ENCODE results near the gene PLIN4. TPM values are rescaled to one million over a fixed set of nuclear protein-coding genes. Genes with fewer than 3 reads are reported as not detected.

PLIN4 gene
- total and polyA plus RNA-seq, 9 of the 15 experiments (the other 6 are each of a cell fraction or from before 2014, with no cell fraction given): 0.04 to 0.16 (median 0.07) TPM; not detected in 3

DNA sequence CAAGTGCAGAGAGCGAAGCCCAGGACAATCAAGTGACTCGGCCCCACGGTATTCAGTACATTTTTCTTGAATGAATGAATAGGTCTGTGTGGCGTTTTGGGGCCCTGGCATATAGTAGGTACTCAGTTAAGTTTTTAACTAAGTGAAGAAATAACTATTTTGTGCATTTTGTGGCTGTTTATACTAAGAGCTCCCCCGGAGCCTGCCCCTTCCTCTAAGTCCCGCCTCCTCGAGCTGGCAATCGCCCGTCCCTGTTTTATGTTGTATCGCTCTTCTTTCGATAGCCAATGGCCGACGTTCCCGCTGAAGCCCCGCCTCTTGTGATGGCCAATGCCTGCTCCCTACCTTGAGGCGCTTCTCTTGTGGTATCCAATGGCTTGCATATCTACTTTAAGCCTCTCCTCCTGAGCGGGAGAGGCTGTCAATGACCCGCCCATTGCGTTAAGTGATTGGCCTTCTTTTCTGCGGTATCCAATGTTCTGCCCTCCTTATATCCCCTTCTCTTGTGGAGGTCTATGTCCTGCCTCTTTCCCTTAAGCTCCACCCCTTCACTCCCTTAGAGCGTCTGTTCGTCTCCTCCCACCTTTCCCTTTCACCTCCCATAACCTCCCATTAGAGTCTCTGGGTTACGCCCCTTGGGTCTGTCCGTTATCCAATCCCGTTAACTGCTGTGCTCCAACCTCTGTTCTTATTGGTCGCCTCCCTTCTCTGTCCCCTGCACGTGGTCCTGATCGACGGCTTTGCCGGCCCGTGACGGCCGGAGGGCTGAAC is 46.7 kb downstream of the PLIN4 start (continued):
- TF ChIP-seq, protein P1, sequence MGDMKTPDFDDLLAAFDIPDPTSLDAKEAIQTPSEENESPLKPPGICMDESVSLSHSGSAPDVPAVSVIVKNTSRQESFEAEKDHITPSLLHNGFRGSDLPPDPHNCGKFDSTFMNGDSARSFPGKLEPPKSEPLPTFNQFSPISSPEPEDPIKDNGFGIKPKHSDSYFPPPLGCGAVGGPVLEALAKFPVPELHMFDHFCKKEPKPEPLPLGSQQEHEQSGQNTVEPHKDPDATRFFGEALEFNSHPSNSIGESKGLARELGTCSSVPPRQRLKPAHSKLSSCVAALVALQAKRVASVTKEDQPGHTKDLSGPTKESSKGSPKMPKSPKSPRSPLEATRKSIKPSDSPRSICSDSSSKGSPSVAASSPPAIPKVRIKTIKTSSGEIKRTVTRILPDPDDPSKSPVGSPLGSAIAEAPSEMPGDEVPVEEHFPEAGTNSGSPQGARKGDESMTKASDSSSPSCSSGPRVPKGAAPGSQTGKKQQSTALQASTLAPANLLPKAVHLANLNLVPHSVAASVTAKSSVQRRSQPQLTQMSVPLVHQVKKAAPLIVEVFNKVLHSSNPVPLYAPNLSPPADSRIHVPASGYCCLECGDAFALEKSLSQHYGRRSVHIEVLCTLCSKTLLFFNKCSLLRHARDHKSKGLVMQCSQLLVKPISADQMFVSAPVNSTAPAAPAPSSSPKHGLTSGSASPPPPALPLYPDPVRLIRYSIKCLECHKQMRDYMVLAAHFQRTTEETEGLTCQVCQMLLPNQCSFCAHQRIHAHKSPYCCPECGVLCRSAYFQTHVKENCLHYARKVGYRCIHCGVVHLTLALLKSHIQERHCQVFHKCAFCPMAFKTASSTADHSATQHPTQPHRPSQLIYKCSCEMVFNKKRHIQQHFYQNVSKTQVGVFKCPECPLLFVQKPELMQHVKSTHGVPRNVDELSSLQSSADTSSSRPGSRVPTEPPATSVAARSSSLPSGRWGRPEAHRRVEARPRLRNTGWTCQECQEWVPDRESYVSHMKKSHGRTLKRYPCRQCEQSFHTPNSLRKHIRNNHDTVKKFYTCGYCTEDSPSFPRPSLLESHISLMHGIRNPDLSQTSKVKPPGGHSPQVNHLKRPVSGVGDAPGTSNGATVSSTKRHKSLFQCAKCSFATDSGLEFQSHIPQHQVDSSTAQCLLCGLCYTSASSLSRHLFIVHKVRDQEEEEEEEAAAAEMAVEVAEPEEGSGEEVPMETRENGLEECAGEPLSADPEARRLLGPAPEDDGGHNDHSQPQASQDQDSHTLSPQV (IDR thresholded peaks at IDR 0.05): no peak; the same call in 1 of the 2 replicates
- TF ChIP-seq MBD2 (IDR thresholded peaks at IDR 0.05; ENCODE audit: borderline replicate concordance, low read depth) (peak; percentile 98), ZBTB1 (CRISPR knock-in tag; IDR thresholded peaks at IDR 0.05; ENCODE audit: borderline replicate concordance, low read depth) (no peak), ZNF408 (CRISPR knock-in tag; IDR thresholded peaks at IDR 0.05; ENCODE audit: low read depth) (no peak), TCFL5 (CRISPR knock-in tag; conservative IDR thresholded peaks at IDR 0.05) (no peak), ARHGAP35 (IDR thresholded peaks at IDR 0.05; ENCODE audit: partially characterized antibody) (no peak), CBX1 (IDR thresholded peaks at IDR 0.05; ENCODE audit: low read depth) (no peak), POLR2G (IDR thresholded peaks at IDR 0.05; ENCODE audit: low read depth, low read length) (no peak; the same call in 1 of the 2 replicates), SRF (CRISPR knock-in tag; IDR thresholded peaks at IDR 0.05) (peak in 1 of 2 experiments; percentile 77; a peak in 2 of 4 replicates), ZFP30 (CRISPR knock-in tag; IDR thresholded peaks at IDR 0.05; ENCODE audit: borderline replicate concordance) (no peak), KDM5B (IDR thresholded peaks at IDR 0.05; ENCODE audit: insufficient replicate concordance, low read depth, low read length) (no peak), ELF2 (CRISPR knock-in tag; IDR thresholded peaks at IDR 0.05) (no peak), POLR2AphosphoS2 (IDR thresholded peaks at IDR 0.05; ENCODE audit: low read length) (no peak), ZNF175 (CRISPR knock-in tag; IDR thresholded peaks at IDR 0.05; ENCODE audit: low read depth) (no peak)
- TF ChIP-seq, protein P2, sequence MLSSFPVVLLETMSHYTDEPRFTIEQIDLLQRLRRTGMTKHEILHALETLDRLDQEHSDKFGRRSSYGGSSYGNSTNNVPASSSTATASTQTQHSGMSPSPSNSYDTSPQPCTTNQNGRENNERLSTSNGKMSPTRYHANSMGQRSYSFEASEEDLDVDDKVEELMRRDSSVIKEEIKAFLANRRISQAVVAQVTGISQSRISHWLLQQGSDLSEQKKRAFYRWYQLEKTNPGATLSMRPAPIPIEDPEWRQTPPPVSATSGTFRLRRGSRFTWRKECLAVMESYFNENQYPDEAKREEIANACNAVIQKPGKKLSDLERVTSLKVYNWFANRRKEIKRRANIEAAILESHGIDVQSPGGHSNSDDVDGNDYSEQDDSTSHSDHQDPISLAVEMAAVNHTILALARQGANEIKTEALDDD (IDR thresholded peaks at IDR 0.05): no peak
- TF ChIP-seq, protein P3, sequence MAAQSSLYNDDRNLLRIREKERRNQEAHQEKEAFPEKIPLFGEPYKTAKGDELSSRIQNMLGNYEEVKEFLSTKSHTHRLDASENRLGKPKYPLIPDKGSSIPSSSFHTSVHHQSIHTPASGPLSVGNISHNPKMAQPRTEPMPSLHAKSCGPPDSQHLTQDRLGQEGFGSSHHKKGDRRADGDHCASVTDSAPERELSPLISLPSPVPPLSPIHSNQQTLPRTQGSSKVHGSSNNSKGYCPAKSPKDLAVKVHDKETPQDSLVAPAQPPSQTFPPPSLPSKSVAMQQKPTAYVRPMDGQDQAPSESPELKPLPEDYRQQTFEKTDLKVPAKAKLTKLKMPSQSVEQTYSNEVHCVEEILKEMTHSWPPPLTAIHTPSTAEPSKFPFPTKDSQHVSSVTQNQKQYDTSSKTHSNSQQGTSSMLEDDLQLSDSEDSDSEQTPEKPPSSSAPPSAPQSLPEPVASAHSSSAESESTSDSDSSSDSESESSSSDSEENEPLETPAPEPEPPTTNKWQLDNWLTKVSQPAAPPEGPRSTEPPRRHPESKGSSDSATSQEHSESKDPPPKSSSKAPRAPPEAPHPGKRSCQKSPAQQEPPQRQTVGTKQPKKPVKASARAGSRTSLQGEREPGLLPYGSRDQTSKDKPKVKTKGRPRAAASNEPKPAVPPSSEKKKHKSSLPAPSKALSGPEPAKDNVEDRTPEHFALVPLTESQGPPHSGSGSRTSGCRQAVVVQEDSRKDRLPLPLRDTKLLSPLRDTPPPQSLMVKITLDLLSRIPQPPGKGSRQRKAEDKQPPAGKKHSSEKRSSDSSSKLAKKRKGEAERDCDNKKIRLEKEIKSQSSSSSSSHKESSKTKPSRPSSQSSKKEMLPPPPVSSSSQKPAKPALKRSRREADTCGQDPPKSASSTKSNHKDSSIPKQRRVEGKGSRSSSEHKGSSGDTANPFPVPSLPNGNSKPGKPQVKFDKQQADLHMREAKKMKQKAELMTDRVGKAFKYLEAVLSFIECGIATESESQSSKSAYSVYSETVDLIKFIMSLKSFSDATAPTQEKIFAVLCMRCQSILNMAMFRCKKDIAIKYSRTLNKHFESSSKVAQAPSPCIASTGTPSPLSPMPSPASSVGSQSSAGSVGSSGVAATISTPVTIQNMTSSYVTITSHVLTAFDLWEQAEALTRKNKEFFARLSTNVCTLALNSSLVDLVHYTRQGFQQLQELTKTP (IDR thresholded peaks at IDR 0.05; ENCODE audit: low read depth in 1 of 2, partially characterized antibody in 2 of 2): no peak
- TF ChIP-seq, protein P4, sequence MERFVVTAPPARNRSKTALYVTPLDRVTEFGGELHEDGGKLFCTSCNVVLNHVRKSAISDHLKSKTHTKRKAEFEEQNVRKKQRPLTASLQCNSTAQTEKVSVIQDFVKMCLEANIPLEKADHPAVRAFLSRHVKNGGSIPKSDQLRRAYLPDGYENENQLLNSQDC (CRISPR knock-in tag; IDR thresholded peaks at IDR 0.05): no peak

Data from K562 (cell line).